ENCODE data around the gene AMZ1. TPM values are rescaled to one million over a fixed set of nuclear protein-coding genes. Genes with fewer than 3 reads are reported as not detected.

AMZ1 gene
- total and polyA plus RNA-seq, 2 experiments from 2014 or later: 1.4 TPM; not detected in 1

DNA sequence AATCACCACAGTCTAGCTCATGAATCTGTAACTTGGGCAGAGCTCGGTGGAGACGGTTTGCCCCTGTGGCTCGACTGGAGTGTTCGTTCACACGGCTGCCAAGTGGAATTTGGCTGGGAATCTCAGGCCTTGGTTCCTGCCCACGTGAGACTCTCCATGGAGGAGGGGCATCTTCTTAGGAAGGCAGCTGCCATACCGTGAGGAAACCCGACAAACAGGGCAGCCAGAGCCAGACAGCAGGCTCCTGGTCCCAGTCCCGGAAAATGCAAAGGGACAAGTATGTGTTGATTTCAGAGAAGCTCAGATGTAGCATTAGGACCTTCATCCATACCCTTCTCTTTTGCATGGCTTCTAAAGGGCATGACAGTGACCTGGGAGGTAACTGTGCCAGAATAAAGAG is 26.6 kb downstream of the AMZ1 start:
- H3K27ac ChIP-seq: no peak overlapping the region
- H3K9me2 ChIP-seq (replicated peaks; ENCODE audit: insufficient read depth): no peaks in the 10 kb centered on the region
- no peaks in the 10 kb centered on the region for H3K36me3 ChIP-seq (replicated peaks; ENCODE audit: insufficient read depth, low read depth)
- no peaks in the 10 kb centered on the region for H3K27me3 ChIP-seq
- H3K4me2 ChIP-seq: no peak overlapping the region
- WGBS (ENCODE audit: low lambda C conversion rate, missing lambda C conversion rate): 92% methylated on average over 9 of the region's 9 CpGs
- no peaks in the 10 kb centered on the region for H3K9me3 ChIP-seq (ENCODE audit: low read depth)
- TF ChIP-seq EZH2 (IDR thresholded peaks at IDR 0.05; ENCODE audit: borderline replicate concordance): no peak
- no peak overlapping the region for H3K4me3 ChIP-seq
- no peak for DNase-seq (ENCODE audit: low spot score)
- H4K20me1 ChIP-seq (ENCODE audit: insufficient read depth, poor library complexity, severe bottlenecking): no peaks in the 10 kb centered on the region
- no peak overlapping the region for H2AFZ ChIP-seq
- H3K4me1 ChIP-seq (ENCODE audit: insufficient read depth): peaks cover 27% of the 10 kb centered on the region
- H3K79me2 ChIP-seq: no peaks in the 10 kb centered on the region

DNA sequence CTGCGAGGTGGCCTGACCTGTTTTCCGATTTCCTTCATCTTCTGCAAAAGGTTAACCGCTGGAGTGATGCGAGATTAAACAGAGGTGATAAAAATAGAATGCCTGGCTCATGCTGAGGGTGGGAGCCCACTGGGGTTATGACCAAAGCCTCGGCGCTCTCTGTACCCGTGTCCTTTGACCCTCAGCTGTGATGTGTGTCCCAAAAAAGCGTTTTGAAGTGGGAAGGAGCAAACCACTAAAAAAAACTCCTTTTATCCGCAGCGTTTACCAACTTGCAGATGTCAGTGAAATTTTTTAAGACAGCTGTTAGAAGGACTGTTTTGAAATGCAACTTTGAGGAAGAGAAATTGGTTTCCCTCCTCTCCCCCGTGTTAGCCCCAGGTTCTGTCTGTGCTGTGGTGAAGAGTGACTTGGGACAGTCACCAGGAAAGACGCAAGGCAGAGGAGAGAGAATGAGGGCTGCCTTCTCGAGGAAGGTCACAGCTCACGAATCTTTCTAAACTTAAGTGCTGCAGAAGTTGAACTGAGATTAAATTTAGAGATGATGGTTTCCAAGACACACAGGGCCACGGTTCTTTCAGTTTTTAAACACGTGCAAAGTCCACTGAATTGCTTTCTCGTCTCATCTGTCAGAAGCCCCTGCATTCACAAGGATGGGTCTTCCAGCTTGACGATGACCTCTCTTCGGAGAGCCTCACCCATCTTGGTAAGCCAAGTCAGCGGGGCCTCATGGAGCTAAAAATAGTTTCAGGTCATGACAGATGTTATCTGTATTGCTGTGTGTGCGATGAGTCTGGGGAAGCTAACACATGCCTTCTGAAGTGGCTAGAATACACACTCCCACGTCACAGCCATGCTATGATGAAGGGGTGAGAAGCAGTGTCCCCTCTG is 27.6 kb downstream of the AMZ1 start:
- H3K27me3 ChIP-seq: no peaks in the 10 kb centered on the region
- H4K20me1 ChIP-seq (ENCODE audit: insufficient read depth, poor library complexity, severe bottlenecking): no peaks in the 10 kb centered on the region
- H3K27ac ChIP-seq: peak overlapping the region; percentile 90
- H3K36me3 ChIP-seq (replicated peaks; ENCODE audit: insufficient read depth, low read depth): no peaks in the 10 kb centered on the region
- no peak for DNase-seq (ENCODE audit: low spot score)
- H3K4me3 ChIP-seq: no peak overlapping the region
- peak overlapping the region; percentile 24 for H3K4me2 ChIP-seq
- 68% methylated on average over 22 of the region's 22 CpGs for WGBS (ENCODE audit: low lambda C conversion rate, missing lambda C conversion rate)
- no peak overlapping the region for H2AFZ ChIP-seq
- H3K79me2 ChIP-seq: no peaks in the 10 kb centered on the region
- no peaks in the 10 kb centered on the region for H3K9me2 ChIP-seq (replicated peaks; ENCODE audit: insufficient read depth)
- H3K4me1 ChIP-seq (ENCODE audit: insufficient read depth): peaks cover 23% of the 10 kb centered on the region
- no peaks in the 10 kb centered on the region for H3K9me3 ChIP-seq (ENCODE audit: low read depth)
- TF ChIP-seq, protein P1, sequence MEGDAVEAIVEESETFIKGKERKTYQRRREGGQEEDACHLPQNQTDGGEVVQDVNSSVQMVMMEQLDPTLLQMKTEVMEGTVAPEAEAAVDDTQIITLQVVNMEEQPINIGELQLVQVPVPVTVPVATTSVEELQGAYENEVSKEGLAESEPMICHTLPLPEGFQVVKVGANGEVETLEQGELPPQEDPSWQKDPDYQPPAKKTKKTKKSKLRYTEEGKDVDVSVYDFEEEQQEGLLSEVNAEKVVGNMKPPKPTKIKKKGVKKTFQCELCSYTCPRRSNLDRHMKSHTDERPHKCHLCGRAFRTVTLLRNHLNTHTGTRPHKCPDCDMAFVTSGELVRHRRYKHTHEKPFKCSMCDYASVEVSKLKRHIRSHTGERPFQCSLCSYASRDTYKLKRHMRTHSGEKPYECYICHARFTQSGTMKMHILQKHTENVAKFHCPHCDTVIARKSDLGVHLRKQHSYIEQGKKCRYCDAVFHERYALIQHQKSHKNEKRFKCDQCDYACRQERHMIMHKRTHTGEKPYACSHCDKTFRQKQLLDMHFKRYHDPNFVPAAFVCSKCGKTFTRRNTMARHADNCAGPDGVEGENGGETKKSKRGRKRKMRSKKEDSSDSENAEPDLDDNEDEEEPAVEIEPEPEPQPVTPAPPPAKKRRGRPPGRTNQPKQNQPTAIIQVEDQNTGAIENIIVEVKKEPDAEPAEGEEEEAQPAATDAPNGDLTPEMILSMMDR (IDR thresholded peaks at IDR 0.05; ENCODE audit: poor library complexity): no peak
- TF ChIP-seq EZH2phosphoT487 (IDR thresholded peaks at IDR 0.05; ENCODE audit: low read depth, severe bottlenecking, unreplicated experiment): no peak
- no peak for TF ChIP-seq EZH2 (IDR thresholded peaks at IDR 0.05; ENCODE audit: borderline replicate concordance)

DNA sequence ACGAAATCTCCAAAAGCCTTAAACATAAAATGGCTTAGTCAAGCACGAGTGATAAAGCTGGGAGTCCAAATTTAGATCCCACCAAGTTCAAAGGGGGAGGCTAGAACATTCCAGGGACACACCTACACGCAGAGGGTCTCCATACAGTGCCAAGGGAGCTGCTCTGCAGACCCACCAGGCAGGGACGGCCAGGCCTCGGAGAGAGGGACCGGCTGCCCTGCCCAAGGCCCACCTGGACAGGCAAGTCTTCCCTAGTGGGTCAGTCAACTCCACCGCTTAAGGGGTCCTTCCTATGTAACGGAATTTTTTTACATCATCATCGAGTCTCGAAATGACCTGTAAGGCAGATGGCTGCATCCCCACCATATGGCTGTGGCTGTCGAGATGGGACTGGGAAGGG is 28.5 kb downstream of the AMZ1 start:
- Histone ChIP-seq H4K20me1 (ENCODE audit: insufficient read depth, poor library complexity, severe bottlenecking) (no peaks in the 10 kb centered on the region), H3K4me1 (ENCODE audit: insufficient read depth) (peaks cover 23% of the 10 kb centered on the region), H2AFZ (no peak overlapping the region), H3K79me2 (no peaks in the 10 kb centered on the region), H3K4me3 (no peak overlapping the region), H3K27ac (peak overlapping the region; percentile 90), H3K36me3 (replicated peaks; ENCODE audit: insufficient read depth, low read depth) (no peaks in the 10 kb centered on the region), H3K9me2 (replicated peaks; ENCODE audit: insufficient read depth) (no peaks in the 10 kb centered on the region), H3K27me3 (no peaks in the 10 kb centered on the region), H3K9me3 (ENCODE audit: low read depth) (no peaks in the 10 kb centered on the region), H3K4me2 (peak overlapping the region; percentile 55)
- 82% methylated on average over 11 of the region's 11 CpGs for WGBS (ENCODE audit: low lambda C conversion rate, missing lambda C conversion rate)
- DNase-seq (ENCODE audit: low spot score): no peak
- no peak for TF ChIP-seq EZH2 (IDR thresholded peaks at IDR 0.05; ENCODE audit: borderline replicate concordance)
- no peak for TF ChIP-seq EZH2phosphoT487 (IDR thresholded peaks at IDR 0.05; ENCODE audit: low read depth, severe bottlenecking, unreplicated experiment)

DNA sequence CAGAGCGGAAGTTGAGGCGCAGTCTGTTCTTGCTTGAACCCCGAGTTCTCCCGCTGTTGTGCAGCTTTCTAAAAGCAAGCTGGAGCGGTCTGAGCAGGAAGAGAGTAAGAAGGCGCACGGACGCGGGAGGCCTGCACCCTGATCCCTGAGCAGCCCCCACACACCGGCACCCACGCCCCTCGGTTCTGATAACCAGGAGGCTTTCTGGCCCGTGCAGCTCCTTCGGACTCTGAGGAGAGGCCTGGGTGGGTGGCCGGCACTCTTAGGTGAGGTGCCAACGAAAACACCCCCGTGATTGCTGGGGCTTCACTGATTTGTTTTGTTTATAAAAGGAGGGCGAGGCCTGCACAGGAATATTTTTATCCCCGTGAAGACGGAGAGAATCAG is 28.9 kb downstream of the AMZ1 start:
- Histone ChIP-seq H3K79me2 (no peaks in the 10 kb centered on the region), H3K27ac (peak overlapping the region; percentile 90), H2AFZ (no peak overlapping the region), H3K9me3 (ENCODE audit: low read depth) (no peaks in the 10 kb centered on the region), H3K4me2 (peak overlapping the region; percentile 55), H3K9me2 (replicated peaks; ENCODE audit: insufficient read depth) (no peaks in the 10 kb centered on the region), H4K20me1 (ENCODE audit: insufficient read depth, poor library complexity, severe bottlenecking) (no peaks in the 10 kb centered on the region), H3K4me3 (no peak overlapping the region), H3K36me3 (replicated peaks; ENCODE audit: insufficient read depth, low read depth) (no peaks in the 10 kb centered on the region), H3K4me1 (ENCODE audit: insufficient read depth) (peaks cover 23% of the 10 kb centered on the region), H3K27me3 (no peaks in the 10 kb centered on the region)
- whole genome bisulfite sequencing (ENCODE audit: low lambda C conversion rate, missing lambda C conversion rate): 74% methylated on average over 20 of the region's 20 CpGs
- no peak for DNase-seq (ENCODE audit: low spot score)
- no peak for TF ChIP-seq EZH2phosphoT487 (IDR thresholded peaks at IDR 0.05; ENCODE audit: low read depth, severe bottlenecking, unreplicated experiment)
- TF ChIP-seq, protein P1 (IDR thresholded peaks at IDR 0.05; ENCODE audit: poor library complexity): no peak
- TF ChIP-seq EZH2 (IDR thresholded peaks at IDR 0.05; ENCODE audit: borderline replicate concordance): no peak

Data from hepatocyte (in vitro differentiated cells).